ENCODE results near the gene LRRN2. TPM values are rescaled to one million over a fixed set of nuclear protein-coding genes. Genes with fewer than 3 reads are reported as not detected.
"Not testable (repeated sequence)": the region's sequence is repeated elsewhere in the genome, so short reads cannot be mapped to it uniquely, and the experiment has no call there.

Gene LRRN2
- total RNA-seq, 1 donor, result under 0.01 TPM

DNA sequence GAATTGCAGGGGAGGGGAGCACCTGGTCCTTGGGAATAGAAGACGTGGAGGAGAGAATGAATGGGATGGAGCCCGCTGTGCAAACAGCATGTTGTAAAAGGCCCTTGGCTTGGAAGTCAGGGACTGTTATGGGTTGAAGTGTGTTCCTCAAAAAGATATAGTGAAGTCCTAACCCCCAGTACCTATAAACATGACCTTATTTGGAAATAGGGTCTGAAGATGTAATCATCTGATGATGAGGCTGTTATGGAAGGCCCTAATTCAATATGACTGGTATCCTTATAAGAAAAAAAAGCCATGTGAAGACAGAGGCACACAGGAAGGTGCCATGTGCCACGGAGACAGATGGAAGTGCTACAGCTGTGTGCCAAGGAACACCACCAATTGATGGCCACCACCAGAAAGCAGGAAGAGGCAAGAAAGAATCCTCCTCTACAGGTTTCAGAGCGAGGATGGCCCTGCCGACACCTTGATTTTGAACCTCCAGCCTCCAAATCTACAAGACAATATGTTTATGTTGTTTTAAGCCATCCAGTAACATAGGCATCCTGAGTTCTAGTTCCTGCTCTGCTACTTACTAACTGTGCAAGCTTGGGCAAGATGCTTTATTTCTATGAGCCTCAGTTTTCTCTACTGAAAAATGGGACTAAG is 51.2 kb downstream of the LRRN2 start:
- no peak overlapping the region for H3K4me3 ChIP-seq (ENCODE audit: low read depth, low read length)
- TF ChIP-seq, protein P1, sequence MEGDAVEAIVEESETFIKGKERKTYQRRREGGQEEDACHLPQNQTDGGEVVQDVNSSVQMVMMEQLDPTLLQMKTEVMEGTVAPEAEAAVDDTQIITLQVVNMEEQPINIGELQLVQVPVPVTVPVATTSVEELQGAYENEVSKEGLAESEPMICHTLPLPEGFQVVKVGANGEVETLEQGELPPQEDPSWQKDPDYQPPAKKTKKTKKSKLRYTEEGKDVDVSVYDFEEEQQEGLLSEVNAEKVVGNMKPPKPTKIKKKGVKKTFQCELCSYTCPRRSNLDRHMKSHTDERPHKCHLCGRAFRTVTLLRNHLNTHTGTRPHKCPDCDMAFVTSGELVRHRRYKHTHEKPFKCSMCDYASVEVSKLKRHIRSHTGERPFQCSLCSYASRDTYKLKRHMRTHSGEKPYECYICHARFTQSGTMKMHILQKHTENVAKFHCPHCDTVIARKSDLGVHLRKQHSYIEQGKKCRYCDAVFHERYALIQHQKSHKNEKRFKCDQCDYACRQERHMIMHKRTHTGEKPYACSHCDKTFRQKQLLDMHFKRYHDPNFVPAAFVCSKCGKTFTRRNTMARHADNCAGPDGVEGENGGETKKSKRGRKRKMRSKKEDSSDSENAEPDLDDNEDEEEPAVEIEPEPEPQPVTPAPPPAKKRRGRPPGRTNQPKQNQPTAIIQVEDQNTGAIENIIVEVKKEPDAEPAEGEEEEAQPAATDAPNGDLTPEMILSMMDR (IDR thresholded peaks at IDR 0.05; ENCODE audit: insufficient read depth, low read depth, low read length), result no peak
- DNase-seq (ENCODE audit: low read depth), result no peak

DNA sequence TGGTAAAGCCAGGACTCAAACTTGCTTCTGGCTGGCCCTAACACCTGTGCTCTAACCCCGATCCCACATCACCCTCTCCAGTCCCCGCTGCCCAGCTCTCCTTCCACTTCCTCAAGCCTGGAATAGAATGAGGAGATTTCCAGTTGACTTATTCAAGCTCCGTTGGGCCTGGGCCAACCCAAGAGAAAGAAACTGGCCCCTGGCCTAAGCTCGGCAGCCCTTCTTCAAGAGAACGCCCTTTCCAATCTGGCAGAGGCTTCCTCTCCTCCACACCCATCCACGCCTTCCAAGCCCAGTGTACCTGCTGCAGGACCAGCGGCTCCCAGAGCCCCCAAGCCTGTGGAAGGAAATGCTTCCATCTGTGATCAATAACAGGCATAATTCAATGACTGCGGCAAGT is 51.9 kb downstream of the LRRN2 start:
- H3K4me3 ChIP-seq (ENCODE audit: low read depth, low read length), result no peak overlapping the region
- DNase-seq (ENCODE audit: low read depth), result no peak
- TF ChIP-seq, protein P1 (IDR thresholded peaks at IDR 0.05; ENCODE audit: insufficient read depth, low read depth, low read length), result no peak

DNA sequence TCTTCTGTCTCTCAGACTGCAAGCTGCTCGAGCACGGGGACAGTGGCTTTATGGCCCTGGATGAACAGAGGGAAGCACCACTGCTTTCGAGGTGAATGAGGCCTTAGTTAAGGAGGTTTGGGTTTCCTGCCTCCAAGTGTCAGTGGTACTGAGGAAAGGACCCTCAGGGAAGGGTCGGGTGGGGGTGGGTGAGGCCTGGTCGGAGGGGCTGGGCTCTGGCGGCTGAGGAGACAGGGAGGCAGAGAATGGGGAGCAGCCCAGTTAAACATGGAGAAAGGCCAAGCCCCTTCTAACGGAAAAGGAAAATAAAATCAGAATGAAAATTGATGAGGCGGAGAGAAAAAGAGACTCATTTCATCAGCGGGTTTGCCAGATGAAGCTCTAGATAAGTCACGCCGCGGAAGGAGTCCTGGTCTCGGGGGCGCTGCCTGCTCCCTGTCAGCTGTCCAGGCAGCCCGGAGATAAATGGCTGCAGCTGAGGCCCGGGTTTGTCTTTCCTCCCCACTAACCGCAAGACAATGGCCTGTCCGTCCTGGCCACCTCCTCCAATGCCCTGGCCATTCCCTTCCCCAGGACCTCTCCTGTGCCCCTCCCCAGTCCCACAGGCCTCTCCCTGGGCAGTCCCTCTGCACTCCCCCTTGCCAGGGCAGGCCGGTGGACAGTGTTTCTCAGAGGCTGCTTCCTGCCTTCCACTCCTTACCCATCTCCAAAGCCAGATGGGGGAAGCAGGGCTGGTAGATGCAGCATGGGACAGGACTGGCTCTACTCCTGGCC is 55.2 kb downstream of the LRRN2 start:
- DNase-seq (ENCODE audit: low read depth), result no peak
- TF ChIP-seq, protein P1 (IDR thresholded peaks at IDR 0.05; ENCODE audit: insufficient read depth, low read depth, low read length), result no peak
- no peak overlapping the region for H3K4me3 ChIP-seq (ENCODE audit: low read depth, low read length)

DNA sequence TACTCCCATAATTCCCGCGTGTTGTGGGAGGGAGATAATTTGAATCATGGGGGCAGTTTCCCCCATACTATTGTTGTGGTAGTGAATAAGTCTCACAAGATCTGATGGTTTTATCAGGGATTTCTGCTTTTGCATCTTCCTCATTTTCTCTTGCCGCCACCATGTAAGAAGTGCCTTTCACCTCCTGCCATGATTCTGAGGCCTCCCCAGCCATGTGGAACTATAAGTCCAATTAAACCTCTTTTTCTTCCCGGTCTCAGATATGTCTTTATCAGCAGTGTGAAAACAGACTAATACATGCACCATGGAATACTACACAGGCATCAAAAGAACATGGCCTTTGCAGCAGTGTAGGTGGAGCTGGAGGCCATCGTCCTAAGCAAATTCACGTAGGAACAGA is 56.1 kb downstream of the LRRN2 start:
- not testable (repeated sequence) for DNase-seq (ENCODE audit: low read depth); H3K4me3 ChIP-seq (ENCODE audit: low read depth, low read length)

DNA sequence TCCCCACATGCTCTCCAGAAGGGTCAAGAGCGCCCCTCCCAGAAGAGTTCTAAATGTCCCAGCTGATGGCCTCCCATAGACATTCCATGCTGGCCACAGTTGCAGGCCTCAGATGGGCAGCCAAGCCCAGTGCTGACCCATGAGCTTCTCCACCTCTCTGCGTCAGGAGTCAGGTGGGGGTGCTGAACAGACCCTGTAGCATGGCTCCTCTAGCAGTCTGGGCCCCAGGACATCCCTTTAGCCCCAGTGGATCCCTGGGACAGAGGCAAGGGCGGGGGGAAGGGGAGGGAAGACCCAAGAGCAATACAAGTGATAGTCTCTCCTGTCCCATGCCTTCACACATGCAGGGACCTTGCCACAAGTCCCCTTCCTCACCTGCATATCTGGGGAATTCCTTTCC is 56.7 kb downstream of the LRRN2 start:
- no peak overlapping the region for H3K4me3 ChIP-seq (ENCODE audit: low read depth, low read length)
- no peak for DNase-seq (ENCODE audit: low read depth)
- TF ChIP-seq, protein P1 (IDR thresholded peaks at IDR 0.05; ENCODE audit: insufficient read depth, low read depth, low read length), result no peak

DNA sequence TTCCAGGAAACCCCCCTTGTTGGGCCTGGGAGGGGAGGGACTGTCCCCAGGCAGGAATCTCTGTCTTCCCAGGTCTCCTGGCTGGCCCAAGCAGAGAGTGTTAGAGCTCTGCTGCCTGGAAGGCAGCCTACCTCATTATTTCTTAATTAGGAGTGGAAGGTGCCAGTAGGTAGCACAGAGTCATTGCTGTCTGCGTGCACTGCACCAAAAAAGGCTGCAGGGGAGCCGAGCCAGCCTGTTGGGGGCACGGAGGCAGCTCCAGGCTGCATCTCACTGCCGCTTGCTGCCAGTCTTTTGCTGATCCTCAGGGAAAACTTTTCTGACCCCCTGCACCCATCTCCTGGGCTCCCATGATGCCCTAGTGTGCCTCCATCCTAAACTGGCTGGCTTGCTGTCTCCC is 58.1 kb downstream of the LRRN2 start:
- TF ChIP-seq, protein P1 (IDR thresholded peaks at IDR 0.05; ENCODE audit: insufficient read depth, low read depth, low read length), result no peak
- no peak for DNase-seq (ENCODE audit: low read depth)
- no peak overlapping the region for H3K4me3 ChIP-seq (ENCODE audit: low read depth, low read length)

DNA sequence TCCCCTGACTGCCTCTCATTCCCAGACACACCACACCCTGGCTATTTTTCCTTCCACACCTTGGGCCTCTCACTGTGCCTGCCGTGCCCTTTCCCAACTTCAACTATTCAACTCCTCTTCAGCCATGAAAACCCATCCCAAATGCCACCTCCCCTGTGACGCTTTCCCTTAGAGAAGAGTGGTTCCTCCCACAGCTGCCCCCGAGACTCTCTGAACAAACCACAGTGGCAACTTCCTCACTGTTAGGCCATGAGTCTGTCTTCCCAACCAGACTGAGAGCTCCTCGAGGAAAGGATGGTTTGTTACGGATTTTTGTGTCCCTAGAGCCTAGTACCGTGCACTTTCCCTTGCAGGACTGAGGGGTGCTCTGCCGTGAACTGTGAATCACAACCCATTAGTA is 59.2 kb downstream of the LRRN2 start:
- no peak for DNase-seq (ENCODE audit: low read depth)
- H3K4me3 ChIP-seq (ENCODE audit: low read depth, low read length), result no peak overlapping the region
- TF ChIP-seq, protein P1 (IDR thresholded peaks at IDR 0.05; ENCODE audit: insufficient read depth, low read depth, low read length), result no peak
